ENCODE results near the gene MSX2.

Gene MSX2

GRCh38 chr5:174717826-174718455 is 6.4 kb upstream of the MSX2 start:
- in situ Hi-C loops (cut with MboI; ENCODE audit: low sequenced_read_pairs) = no loop called here

- in situ Hi-C loops (cut with MboI; ENCODE audit: low sequenced_read_pairs) = no loop called here
Measured at GRCh38 chr5:174718880-174719610, 5.3 kb upstream of the MSX2 start.

GRCh38 chr5:174719793-174720611 is 4.4 kb upstream of the MSX2 start:
- in situ Hi-C loops (cut with MboI; ENCODE audit: low sequenced_read_pairs) = no loop called here

- in situ Hi-C loops (cut with MboI; ENCODE audit: low sequenced_read_pairs) = no loop called here
Measured at GRCh38 chr5:174720612-174721529, 3.5 kb upstream of the MSX2 start.

- in situ Hi-C loops (cut with MboI; ENCODE audit: low sequenced_read_pairs) = no loop called here
Measured at GRCh38 chr5:174721530-174722432, 2.6 kb upstream of the MSX2 start.

GRCh38 chr5:174722500-174722899 is 1.9 kb upstream of the MSX2 start:
- in situ Hi-C loops (cut with MboI; ENCODE audit: low sequenced_read_pairs) = no loop called here

- in situ Hi-C loops (cut with MboI; ENCODE audit: low sequenced_read_pairs) = no loop called here
Measured at GRCh38 chr5:174723315-174723978, 935 bp upstream of the MSX2 start.

GRCh38 chr5:174723979-174724483 is 351 bp upstream of the MSX2 start:
- in situ Hi-C loops (cut with MboI; ENCODE audit: low sequenced_read_pairs) = no loop called here

- in situ Hi-C loops (cut with MboI; ENCODE audit: low sequenced_read_pairs) = no loop called here
Measured at GRCh38 chr5:174725261-174725990, 1.0 kb downstream of the MSX2 start.

- in situ Hi-C loops (cut with MboI; ENCODE audit: low sequenced_read_pairs) = no loop called here
Measured at GRCh38 chr5:174725991-174726601, 1.7 kb downstream of the MSX2 start.

GRCh38 chr5:174726916-174727793 is 2.8 kb downstream of the MSX2 start:
- in situ Hi-C loops (cut with MboI; ENCODE audit: low sequenced_read_pairs) = no loop called here

GRCh38 chr5:174727794-174728680 is 3.7 kb downstream of the MSX2 start:
- in situ Hi-C loops (cut with MboI; ENCODE audit: low sequenced_read_pairs) = no loop called here

- in situ Hi-C loops (cut with MboI; ENCODE audit: low sequenced_read_pairs) = no loop called here
Measured at GRCh38 chr5:174729075-174729680, 4.8 kb downstream of the MSX2 start.

GRCh38 chr5:174731214-174732035 is 7.0 kb downstream of the MSX2 start:
- in situ Hi-C loops (cut with MboI; ENCODE audit: low sequenced_read_pairs) = no loop called here
